ENCODE data around the gene DIO1. TPM values are rescaled to one million over a fixed set of nuclear protein-coding genes. Genes with fewer than 3 reads are reported as not detected.

The DIO1 gene
- total RNA-seq, 1 donor from 2014 or later = not detected

- no peak overlapping the region for H2AFZ ChIP-seq (replicated peaks)
Observed at GRCh38 chr1:53891678-53892077, 2.3 kb upstream of the DIO1 start.

DNA sequence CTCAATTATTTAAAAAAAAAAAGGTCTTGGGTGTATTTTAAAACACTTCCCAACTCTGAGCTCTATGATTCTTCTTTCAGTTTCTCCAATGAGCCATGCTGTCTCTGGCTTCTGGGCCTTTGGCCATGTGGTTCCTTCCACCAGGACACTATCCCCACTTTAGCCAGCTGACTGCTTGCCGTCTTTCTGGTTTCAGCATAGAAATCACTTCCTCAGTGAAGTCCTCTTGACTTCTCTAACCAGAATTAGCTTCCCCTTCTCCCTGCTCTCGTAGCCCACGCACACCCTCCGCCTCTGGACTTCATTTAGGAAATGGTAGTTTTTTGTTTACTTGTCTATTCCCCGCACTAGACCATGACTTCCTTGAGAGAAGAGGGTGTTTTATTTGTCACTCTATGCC, 1.1 kb upstream of the DIO1 start:
- Histone ChIP-seq H3K4me2 (no peak overlapping the region), H3K4me1 (peaks cover 4% of the 10 kb centered on the region), H3K9ac (no peak overlapping the region), H3F3A (ENCODE audit: low read depth) (peaks cover 4% of the 10 kb centered on the region), H4K20me1 (ENCODE audit: low read depth) (no peaks in the 10 kb centered on the region), H3K27ac (no peak overlapping the region), H2AFZ (replicated peaks) (no peak overlapping the region), H3K9me3 (ENCODE audit: low read depth) (no peaks in the 10 kb centered on the region), H3K27me3 (no peaks in the 10 kb centered on the region), H3K79me2 (ENCODE audit: low read depth) (peaks cover 3% of the 10 kb centered on the region), H3K4me3 (no peak overlapping the region), H3K36me3 (peaks cover 5% of the 10 kb centered on the region)
- Mint-ChIP-seq H3K9me3 (no peaks in the 10 kb centered on the region), H3K36me3 (no peaks in the 10 kb centered on the region), H3K4me1 (peaks cover 15% of the 10 kb centered on the region), H3K4me3 (no peak overlapping the region), H3K27ac (no peak overlapping the region), H3K27me3 (ENCODE audit: insufficient read depth, low read depth) (peaks cover 3% of the 10 kb centered on the region)
- DNase-seq (ENCODE audit: low spot score) = no peak
- TF ChIP-seq EZH2 (IDR thresholded peaks at IDR 0.05) = no peak
- TF ChIP-seq EZH2phosphoT487 (IDR thresholded peaks at IDR 0.05) = no peak
- TF ChIP-seq CTCF (IDR thresholded peaks at IDR 0.05) = no peak

More at GRCh38 chr1:53891678-53892077, 2.3 kb upstream of the DIO1 start:
- H3K9me3 Mint-ChIP-seq = no peaks in the 10 kb centered on the region
- no peaks in the 10 kb centered on the region for H3K36me3 Mint-ChIP-seq
- Histone ChIP-seq H3K4me3 (no peak overlapping the region), H3K4me2 (no peak overlapping the region), H3K79me2 (ENCODE audit: low read depth) (peaks cover 3% of the 10 kb centered on the region), H3K4me1 (peaks cover 4% of the 10 kb centered on the region), H4K20me1 (ENCODE audit: low read depth) (no peaks in the 10 kb centered on the region), H3K27ac (no peak overlapping the region), H3K9me3 (ENCODE audit: low read depth) (no peaks in the 10 kb centered on the region), H3K36me3 (peaks cover 5% of the 10 kb centered on the region), H3F3A (ENCODE audit: low read depth) (peaks cover 4% of the 10 kb centered on the region), H3K27me3 (no peaks in the 10 kb centered on the region), H3K9ac (no peak overlapping the region)
- TF ChIP-seq CTCF (IDR thresholded peaks at IDR 0.05) = no peak
- TF ChIP-seq EZH2 (IDR thresholded peaks at IDR 0.05) = no peak
- no peak for TF ChIP-seq EZH2phosphoT487 (IDR thresholded peaks at IDR 0.05)
- peaks cover 15% of the 10 kb centered on the region for H3K4me1 Mint-ChIP-seq
- H3K27me3 Mint-ChIP-seq (ENCODE audit: insufficient read depth, low read depth) = peaks cover 3% of the 10 kb centered on the region
- H3K4me3 Mint-ChIP-seq = no peak overlapping the region
- peak overlapping the region; percentile 32 for H3K27ac Mint-ChIP-seq
- no peak for DNase-seq (ENCODE audit: low spot score)

DNA sequence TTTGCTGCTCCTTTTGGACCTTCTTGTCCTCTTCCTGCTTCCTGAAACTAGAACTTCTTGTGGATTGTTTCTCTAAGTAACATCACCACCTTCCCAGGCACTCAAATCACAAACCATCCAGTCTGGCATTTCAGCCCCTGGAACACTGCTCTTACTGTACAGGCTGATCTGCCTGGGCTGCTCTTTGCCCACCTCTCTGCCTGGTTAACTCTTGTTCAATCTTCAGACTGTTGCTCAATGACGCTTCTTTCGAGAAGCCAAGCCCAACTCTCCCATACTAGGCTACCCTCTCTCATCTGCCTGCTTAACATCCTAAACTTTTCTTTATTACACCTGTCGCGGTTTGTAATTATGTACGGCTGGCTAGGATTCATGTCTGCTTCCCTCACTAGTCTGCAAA, 657 bp downstream of the DIO1 start:
- Mint-ChIP-seq H3K27ac (no peak overlapping the region), H3K9me3 (no peaks in the 10 kb centered on the region)
- DNase-seq (ENCODE audit: low spot score) = no peak

More for the DNA sequence above, 657 bp downstream of the DIO1 start:
- no peaks in the 10 kb centered on the region for H3K36me3 Mint-ChIP-seq
- H3K27me3 ChIP-seq = no peaks in the 10 kb centered on the region
- H4K20me1 ChIP-seq (ENCODE audit: low read depth) = no peaks in the 10 kb centered on the region
- H3K4me1 ChIP-seq = peaks cover 4% of the 10 kb centered on the region
- H3K36me3 ChIP-seq = no peaks in the 10 kb centered on the region
- no peaks in the 10 kb centered on the region for H3K9me3 ChIP-seq (ENCODE audit: low read depth)
- H3K4me2 ChIP-seq = no peak overlapping the region
- no peak overlapping the region for H2AFZ ChIP-seq (replicated peaks)
- H3K4me3 ChIP-seq = no peak overlapping the region
- TF ChIP-seq EZH2phosphoT487 (IDR thresholded peaks at IDR 0.05) = no peak
- TF ChIP-seq EZH2 (IDR thresholded peaks at IDR 0.05) = no peak
- TF ChIP-seq CTCF (IDR thresholded peaks at IDR 0.05) = no peak
- H3K4me1 Mint-ChIP-seq = peaks cover 13% of the 10 kb centered on the region
- no peaks in the 10 kb centered on the region for H3F3A ChIP-seq (ENCODE audit: low read depth)
- H3K4me3 Mint-ChIP-seq = no peak overlapping the region
- H3K9ac ChIP-seq = no peak overlapping the region
- no peaks in the 10 kb centered on the region for H3K79me2 ChIP-seq (ENCODE audit: low read depth)
- peaks cover 3% of the 10 kb centered on the region for H3K27me3 Mint-ChIP-seq (ENCODE audit: insufficient read depth, low read depth)
- no peak overlapping the region for H3K27ac ChIP-seq
